22Rv1 (cell line): Measurements from ENCODE around the gene RNF130.

Source experiments
- CTCF ChIP-seq: fragments of 450-650 bp; IDR thresholded peaks from 2 replicates; pipeline ENCODE4 v1.5.1; 2017; ENCODE audit warnings: mild to moderate bottlenecking
- ZFX ChIP-seq: fragments of 450-650 bp; IDR thresholded peaks from 2 replicates; pipeline ENCODE4 v1.6.1; 2017; ENCODE audit warnings: antibody characterized with exemption, borderline replicate concordance

- TF ChIP-seq CTCF (no peak), ZFX (no peak)
These were observed 29.3 kb upstream of the RNF130 start for GRCh38 chr5:180100621-180101450.
